HepG2 (cell line): ENCODE results near the gene TSHZ1. TPM values are rescaled to one million over a fixed set of nuclear protein-coding genes. Genes with fewer than 3 reads are reported as not detected.

Source experiments
- ATAC-seq: fragments of 200-7000 bp; cut with Tn5 transposase; 3 replicates; pipeline ENCODE4 v1.9.1; 2020; ENCODE audit warnings: mild to moderate bottlenecking, moderate library complexity
- BruUV-seq: library from RNA; stranded (reverse); fragments of 400-500 nt; replicated peaks from 2 replicates; lab custom pipeline; 2021; lab: Mats Ljungman, UMichigan
- CTCF ChIA-PET: fragments of 300-600 bp; formaldehyde crosslinking; extraction: SDS; loops from one replicate; lab custom pipeline; 2021; ENCODE audit warnings: low total read pairs, inconsistent platforms, low intra/inter-chr PET ratio; lab: Yijun Ruan, JAX
- POLR2A ChIA-PET: fragments of 350-600 bp; sonication (Branson Sonifier 250); formaldehyde crosslinking; loops from one replicate; lab custom pipeline; 2020; ENCODE audit warnings: antibody characterized with exemption, inconsistent platforms; lab: Yijun Ruan, JAX
- DNase-seq: peaks from one replicate; pipeline ENCODE4 v3.0.0-alpha.2; 2015; ENCODE audit warnings: low spot score
- FAIRE-seq: peaks from 3 replicates; lab custom pipeline; 2011; peaks lifted over from hg19 to GRCh38; lab: Jason Lieb, UNC
- H2AFZ ChIP-seq: one replicate; pipeline ENCODE4 v1.6.1; 2011; ENCODE audit warnings: low read length, inconsistent platforms
- H3K27ac ChIP-seq: fragments of 300-600 bp; 3 replicates; pipeline ENCODE4 v1.8.0; 2011; ENCODE audit warnings: mixed run types, mild to moderate bottlenecking, mixed read lengths, low read length, inconsistent platforms; ENCODE audit not compliant: insufficient read depth; ENCODE audit errors: extremely low read length
- H3K27me3 ChIP-seq, 2 experiments: fragments of 200-600 bp in 1 of 2; 2 replicates in 1 of 2; 3 replicates in 1 of 2; pipeline versions ENCODE4 v1.6.0 to v1.8.0; 2011; ENCODE audit warnings: low read length in 2 of 2, mild to moderate bottlenecking in 2 of 2, moderate library complexity in 2 of 2, inconsistent platforms in 1 of 2; ENCODE audit not compliant: insufficient read depth in 2 of 2, control insufficient read depth in 1 of 2
- H3K36me3 ChIP-seq, 2 experiments: fragments of 200-600 bp in 1 of 2; replicated peaks in 1 of 2; 2 replicates in 1 of 2; 3 replicates in 1 of 2; pipeline versions ENCODE4 v1.5.1 to v1.8.0; 2011; ENCODE audit warnings: low read length in 2 of 2, inconsistent platforms in 1 of 2; ENCODE audit not compliant: insufficient read depth in 2 of 2, control insufficient read depth in 1 of 2
- H3K4me1 ChIP-seq: 2 replicates; pipeline ENCODE4 v1.5.1; 2012; ENCODE audit warnings: low read length, inconsistent platforms; ENCODE audit not compliant: insufficient read depth
- H3K4me2 ChIP-seq: 2 replicates; pipeline ENCODE4 v1.6.0; 2011; ENCODE audit warnings: low read depth, low read length, inconsistent platforms
- H3K4me3 ChIP-seq, 3 experiments: fragments of 200-600 bp in 1 of 3; sonication (generic), shearing (Covaris generic) in 1 of 3; replicated peaks in 1 of 3; 2 replicates each; pipeline ENCODE4 v1.5.1; 2011 to 2016; ENCODE audit warnings: low read length in 3 of 3, inconsistent platforms in 2 of 3, low read depth in 2 of 3, mild to moderate bottlenecking in 2 of 3, control low read depth in 1 of 3, mixed read lengths in 1 of 3; ENCODE audit not compliant: insufficient read depth in 1 of 3
- H3K79me2 ChIP-seq: one replicate; pipeline ENCODE4 v1.6.1; 2011; ENCODE audit warnings: low read length, inconsistent platforms; ENCODE audit not compliant: insufficient read depth
- H3K9ac ChIP-seq: 2 replicates; pipeline ENCODE4 v1.6.0; 2011; ENCODE audit warnings: mild to moderate bottlenecking, low read depth, low read length, inconsistent platforms; ENCODE audit not compliant: insufficient read depth
- H3K9me3 ChIP-seq: 2 replicates; pipeline ENCODE4 v1.5.1; 2012; ENCODE audit warnings: mild to moderate bottlenecking, low read length
- H4K20me1 ChIP-seq: 2 replicates; pipeline ENCODE4 v1.6.0; 2011; ENCODE audit warnings: inconsistent platforms, mild to moderate bottlenecking, low read length, moderate library complexity; ENCODE audit not compliant: insufficient read depth
- BORCS8-MEF2B ChIP-seq: sonication (generic); formaldehyde crosslinking; IDR thresholded peaks from 2 replicates; pipeline ENCODE4 v1.8.0; 2022; ENCODE audit warnings: mild to moderate bottlenecking, missing genetic modification reagents
- DMTF1 ChIP-seq: sonication (generic); formaldehyde crosslinking; IDR thresholded peaks from 2 replicates; pipeline ENCODE4 v1.4.0; 2020; ENCODE audit warnings: mild to moderate bottlenecking, missing genetic modification reagents
- GMEB1 ChIP-seq: sonication (generic); formaldehyde crosslinking; IDR thresholded peaks from 2 replicates; pipeline ENCODE4 v1.5.1; 2020; ENCODE audit warnings: missing genetic modification reagents, mild to moderate bottlenecking, borderline replicate concordance
- GPBP1L1 ChIP-seq: sonication (generic); formaldehyde crosslinking; IDR thresholded peaks from 2 replicates; pipeline ENCODE4 v1.5.0; 2020; ENCODE audit warnings: mild to moderate bottlenecking, missing genetic modification reagents
- GPN1 ChIP-seq: sonication (generic); formaldehyde crosslinking; IDR thresholded peaks from 2 replicates; pipeline ENCODE4 v1.5.1; 2020; ENCODE audit warnings: missing genetic modification reagents, borderline replicate concordance
- MAFK ChIP-seq, 2 experiments: IDR thresholded peaks in 1 of 2; conservative IDR thresholded peaks in 1 of 2; 2 replicates each; pipeline ENCODE4 v1.6.1; 2011; ENCODE audit warnings: improper control_type of control experiment in 2 of 2, low read length in 2 of 2
- RBAK ChIP-seq: sonication (generic); formaldehyde crosslinking; IDR thresholded peaks from 2 replicates; pipeline ENCODE4 v1.5.1; 2020; ENCODE audit warnings: mild to moderate bottlenecking, missing genetic modification reagents
- REST ChIP-seq, 2 experiments: IDR thresholded peaks; 2 replicates each; pipeline ENCODE4 v1.6.1; 2011 to 2012; ENCODE audit warnings: low read length in 2 of 2, borderline replicate concordance in 1 of 2, low read depth in 1 of 2, mild to moderate bottlenecking in 1 of 2, moderate library complexity in 1 of 2
- TIGD3 ChIP-seq: sonication (generic); formaldehyde crosslinking; IDR thresholded peaks from 2 replicates; pipeline ENCODE4 v1.5.1; 2020; ENCODE audit warnings: mild to moderate bottlenecking, missing genetic modification reagents, borderline replicate concordance
- TRIM22 ChIP-seq: fragments of 450-650 bp; IDR thresholded peaks from 2 replicates; pipeline ENCODE4 v1.6.1; 2017
- ZIK1 ChIP-seq: sonication (generic); formaldehyde crosslinking; IDR thresholded peaks from 2 replicates; pipeline ENCODE4 v1.5.0; 2020; ENCODE audit warnings: mild to moderate bottlenecking, low read depth, missing genetic modification reagents, borderline replicate concordance
- WGBS: methylation state at CpG from one replicate; pipeline ENCODE4 v1.1.6; 2017; ENCODE audit warnings: low lambda C conversion rate; 5-methylcytosine and 5-hydroxymethylcytosine counted together
- in situ Hi-C: cut with HindIII; loops from 2 replicates; pipeline ENCODE4 v1.10.0; 2017; ENCODE audit warnings: low pct_unique_long_range_greater_than_20kb; ENCODE audit not compliant: extremely low pct_ligation_motif_present
- intact Hi-C: fragments of 100-400 bp; cut with micrococcal nuclease; formaldehyde crosslinking; loops from one replicate; pipeline ENCODE4 v1.10.0; 2022; ENCODE audit not compliant: unreplicated experiment
- polyA plus RNA-seq, 8 experiments: library from polyadenylated mRNA; depleted of rRNA in 3 of 8; stranded (reverse) in 7 of 8; unstranded in 1 of 8; fragments of >200 nt; fragmentation: Illumina TruSeq in 4 of 8; extraction: Trizol in 4 of 8; gene quantifications; 2 replicates each; pipeline versions ENCODE4 v1.2.1 to v1.2.3, GENCODE V29; 2011 to 2016; ENCODE audit warnings: low read depth in 4 of 8, missing spikeins in 1 of 8, mixed read lengths in 1 of 8; ENCODE audit not compliant: insufficient read depth in 1 of 8
- total RNA-seq, 5 experiments: library from RNA; depleted of rRNA; stranded (reverse); fragments of >200 nt; fragmentation: Illumina TruSeq; extraction: Trizol; gene quantifications; 2 replicates each; pipeline ENCODE4 v1.2.3, GENCODE V29; 2016; ENCODE audit warnings: low read depth in 1 of 5

TSHZ1 gene
- total and polyA plus RNA-seq, 2 of the 13 experiments (the other 11 are each of a cell fraction or from before 2014, with no cell fraction given): 2.5 to 2.7 TPM

GRCh38 chr18:75262511-75262910 is 51.9 kb downstream of the TSHZ1 start:
- TF ChIP-seq RBAK (CRISPR knock-in tag) (no peak), MAFK (conservative IDR thresholded peaks at IDR 0.05 in 1 of 2, IDR thresholded peaks at IDR 0.05 in 1 of 2; ENCODE audit: low read length in 2 of 2) (no peak), REST (IDR thresholded peaks at IDR 0.05; ENCODE audit: borderline replicate concordance in 1 of 2, low read depth in 1 of 2, low read length in 2 of 2) (no peak), BORCS8-MEF2B (CRISPR knock-in tag) (no peak), GPN1 (CRISPR knock-in tag) (no peak), DMTF1 (CRISPR knock-in tag) (no peak), GMEB1 (CRISPR knock-in tag) (no peak), ZIK1 (no peak), GPBP1L1 (CRISPR knock-in tag) (no peak), TIGD3 (no peak), TRIM22 (no peak)
- TF ChIP-seq, all 625 proteins: peak for 0
- no peak overlapping the region for H3K9ac ChIP-seq
- H3K79me2 ChIP-seq: no peaks in the 10 kb centered on the region
- H3K27ac ChIP-seq: no peak overlapping the region
- in situ Hi-C loops (no loop called here), intact Hi-C loops (no loop called here)
- FAIRE-seq (no peak), DNase-seq (no peak), ATAC-seq (no peak)
- H3K9me3 ChIP-seq: no peaks in the 10 kb centered on the region
- BruUV-seq: no TSS peak
- POLR2A ChIA-PET: no interaction called here
- H3K4me3 ChIP-seq: no peak overlapping the region
- no peaks in the 10 kb centered on the region for H3K27me3 ChIP-seq
- 94% methylated on average over 4 of the region's 4 CpGs for WGBS
- H2AFZ ChIP-seq: no peak overlapping the region
- CTCF ChIA-PET: no interaction called here
- no peaks in the 10 kb centered on the region; a peak in 2 of 5 replicates for H3K36me3 ChIP-seq
- H4K20me1 ChIP-seq: 0 out of 2 replicates have a peak, but pooled peaks cover 4% of the 10 kb centered on the region
- no peaks in the 10 kb centered on the region for H3K4me1 ChIP-seq
- no peak overlapping the region for H3K4me2 ChIP-seq
